ENCODE measurements around the gene PDE6D. TPM values are rescaled to one million over a fixed set of nuclear protein-coding genes. Genes with fewer than 3 reads are reported as not detected.
"Not testable (repeated sequence)": the region's sequence is repeated elsewhere in the genome, so short reads cannot be mapped to it uniquely, and the experiment has no call there.

Gene PDE6D
- total RNA-seq, 4 donors from 2014 or later, result 11.7 to 22.6 (median 17.6) TPM

DNA sequence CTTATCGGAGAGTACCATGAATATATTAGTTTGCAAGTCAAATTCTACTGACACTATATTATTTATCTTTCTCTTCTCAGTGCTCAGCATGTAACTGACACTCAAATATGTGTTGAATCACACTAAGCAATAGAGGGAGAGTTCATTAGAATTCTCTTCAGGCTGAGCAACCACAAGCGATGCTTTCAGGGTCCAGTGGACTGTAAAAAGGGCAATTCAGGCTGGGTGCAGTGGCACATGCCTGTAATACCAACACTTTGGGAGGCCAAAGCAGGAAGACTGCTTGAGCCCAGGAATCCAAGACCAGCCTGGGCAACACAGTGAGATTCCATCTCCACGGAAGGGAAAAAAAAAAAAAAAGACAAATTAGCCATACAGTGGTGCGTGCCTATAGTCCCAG, 16.3 kb downstream of the PDE6D start:
- DNase-seq (no peak), ATAC-seq (no peak)
- Histone ChIP-seq H3K9me3 (no peaks in the 10 kb centered on the region), H3K4me3 (no peak overlapping the region), H3K36me3 (no peaks in the 10 kb centered on the region), H3K4me1 (peaks cover 0 to 8% of the 10 kb centered on the region in 2 donors), H3K27me3 (no peaks in the 10 kb centered on the region), H3K27ac (no peak overlapping the region)
- no peak for TF ChIP-seq POLR2A (IDR thresholded peaks at IDR 0.05)
- in situ Hi-C loops (cut with MboI; ENCODE audit: low sequenced_read_pairs in 4 of 4), result no loop called here
- intact Hi-C loops (cut with DNase I; ENCODE audit: low total_unique reads), result no loop called here

GRCh38 chr2:231764124-231764523, 17.0 kb downstream of the PDE6D start:
- in situ Hi-C loops (cut with MboI; ENCODE audit: low sequenced_read_pairs in 4 of 4), result no loop called here

GRCh38 chr2:231761735-231762134, 19.3 kb downstream of the PDE6D start:
- intact Hi-C loops (cut with DNase I; ENCODE audit: low total_unique reads), result no loop called here
- DNase-seq (no peak), ATAC-seq (no peak)
- Histone ChIP-seq H3K4me3 (no peak overlapping the region), H3K4me1 (peaks cover 0 to 8% of the 10 kb centered on the region in 2 donors), H3K9me3 (no peaks in the 10 kb centered on the region), H3K36me3 (no peaks in the 10 kb centered on the region), H3K27me3 (no peaks in the 10 kb centered on the region), H3K27ac (no peak overlapping the region)
- in situ Hi-C loops (cut with MboI; ENCODE audit: low sequenced_read_pairs in 4 of 4), result no loop called here
- TF ChIP-seq POLR2A (IDR thresholded peaks at IDR 0.05), result no peak
- TF ChIP-seq, protein P1, sequence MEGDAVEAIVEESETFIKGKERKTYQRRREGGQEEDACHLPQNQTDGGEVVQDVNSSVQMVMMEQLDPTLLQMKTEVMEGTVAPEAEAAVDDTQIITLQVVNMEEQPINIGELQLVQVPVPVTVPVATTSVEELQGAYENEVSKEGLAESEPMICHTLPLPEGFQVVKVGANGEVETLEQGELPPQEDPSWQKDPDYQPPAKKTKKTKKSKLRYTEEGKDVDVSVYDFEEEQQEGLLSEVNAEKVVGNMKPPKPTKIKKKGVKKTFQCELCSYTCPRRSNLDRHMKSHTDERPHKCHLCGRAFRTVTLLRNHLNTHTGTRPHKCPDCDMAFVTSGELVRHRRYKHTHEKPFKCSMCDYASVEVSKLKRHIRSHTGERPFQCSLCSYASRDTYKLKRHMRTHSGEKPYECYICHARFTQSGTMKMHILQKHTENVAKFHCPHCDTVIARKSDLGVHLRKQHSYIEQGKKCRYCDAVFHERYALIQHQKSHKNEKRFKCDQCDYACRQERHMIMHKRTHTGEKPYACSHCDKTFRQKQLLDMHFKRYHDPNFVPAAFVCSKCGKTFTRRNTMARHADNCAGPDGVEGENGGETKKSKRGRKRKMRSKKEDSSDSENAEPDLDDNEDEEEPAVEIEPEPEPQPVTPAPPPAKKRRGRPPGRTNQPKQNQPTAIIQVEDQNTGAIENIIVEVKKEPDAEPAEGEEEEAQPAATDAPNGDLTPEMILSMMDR (IDR thresholded peaks at IDR 0.05 in 4 of 5, conservative IDR thresholded peaks at IDR 0.05 in 1 of 5), result no peak

More at GRCh38 chr2:231764124-231764523, 17.0 kb downstream of the PDE6D start:
- intact Hi-C loops (cut with DNase I; ENCODE audit: low total_unique reads), result no loop called here
- no peak for ATAC-seq
- TF ChIP-seq, protein P1 (IDR thresholded peaks at IDR 0.05 in 4 of 5, conservative IDR thresholded peaks at IDR 0.05 in 1 of 5), result no peak
- no peak for TF ChIP-seq POLR2A (IDR thresholded peaks at IDR 0.05)
- Histone ChIP-seq H3K9me3 (no peaks in the 10 kb centered on the region), H3K4me1 (peaks cover 0 to 8% of the 10 kb centered on the region in 2 donors), H3K27me3 (no peaks in the 10 kb centered on the region), H3K27ac (no peak overlapping the region), H3K36me3 (no peaks in the 10 kb centered on the region), H3K4me3 (no peak overlapping the region)
- no peak for DNase-seq

DNA sequence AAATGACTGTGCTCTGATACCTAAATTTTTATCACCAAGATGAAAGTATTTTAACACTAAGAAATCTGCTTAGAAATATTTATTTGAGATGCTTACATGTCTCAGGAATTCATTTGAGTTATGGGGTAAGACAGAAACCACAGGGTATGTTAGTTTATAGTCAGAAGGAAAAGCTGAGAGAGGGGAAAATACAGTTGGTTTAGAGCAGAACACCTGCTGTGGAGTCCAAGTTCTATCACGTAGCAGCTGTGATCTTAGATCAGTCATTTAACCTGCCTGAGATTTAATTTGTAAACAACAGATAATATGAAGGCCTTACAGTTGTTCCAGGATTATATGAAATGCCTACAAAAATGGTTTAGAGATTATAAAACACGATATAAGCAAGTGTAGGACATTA, 29.0 kb downstream of the PDE6D start:
- H3K9me3 ChIP-seq, result no peaks in the 10 kb centered on the region
- intact Hi-C loops (cut with DNase I; ENCODE audit: low total_unique reads), result no loop called here
- no peaks in the 10 kb centered on the region for H3K27me3 ChIP-seq
- H3K4me1 ChIP-seq, result no peaks in the 10 kb centered on the region
- no peak for ATAC-seq
- TF ChIP-seq, protein P1 (IDR thresholded peaks at IDR 0.05 in 4 of 5, conservative IDR thresholded peaks at IDR 0.05 in 1 of 5), result no peak
- no peak for TF ChIP-seq POLR2A (IDR thresholded peaks at IDR 0.05)
- H3K36me3 ChIP-seq, result no peaks in the 10 kb centered on the region
- in situ Hi-C loops (cut with MboI; ENCODE audit: low sequenced_read_pairs in 4 of 4), result no loop called here
- no peak overlapping the region for H3K4me3 ChIP-seq
- DNase-seq, result no peak
- no peak overlapping the region for H3K27ac ChIP-seq

DNA sequence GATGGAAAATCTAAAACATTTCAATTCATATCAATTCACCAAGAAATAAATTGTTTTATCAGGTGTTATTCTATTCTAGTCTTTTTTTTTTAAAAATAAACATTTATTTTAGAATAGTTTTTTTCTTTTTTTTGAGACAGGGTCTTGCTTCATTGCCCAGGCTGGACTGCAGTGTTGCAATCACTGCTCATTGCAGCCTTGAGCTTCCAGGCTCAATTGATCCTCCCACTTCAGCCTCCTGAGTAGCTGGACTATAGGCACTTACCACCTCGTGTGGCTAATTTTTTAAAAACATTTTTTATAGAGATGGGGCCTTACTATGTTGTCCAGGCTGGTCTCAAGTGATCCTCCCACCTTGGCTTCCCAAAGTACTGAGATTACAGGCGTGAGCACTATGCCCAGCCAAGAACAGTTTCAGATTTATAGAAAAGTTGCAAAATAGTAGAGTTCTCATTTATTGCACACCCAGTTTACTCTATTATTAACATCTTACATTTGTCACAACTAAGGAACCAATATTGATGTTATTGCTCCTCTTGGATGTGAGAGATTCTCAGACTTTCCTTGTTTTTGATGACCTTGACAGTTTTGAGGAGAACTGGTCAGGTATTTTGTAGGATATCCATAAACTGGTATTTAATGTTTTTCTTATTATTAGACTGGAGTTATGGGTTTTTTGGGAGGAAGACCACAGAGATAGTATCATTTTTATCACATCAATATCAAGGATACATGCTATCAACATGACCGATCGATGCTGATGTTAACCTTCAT, 29.9 kb downstream of the PDE6D start:
- ATAC-seq (no peak), DNase-seq (no peak)
- TF ChIP-seq POLR2A (IDR thresholded peaks at IDR 0.05), result no peak
- TF ChIP-seq, protein P1 (IDR thresholded peaks at IDR 0.05 in 4 of 5, conservative IDR thresholded peaks at IDR 0.05 in 1 of 5), result no peak
- in situ Hi-C loops (cut with MboI; ENCODE audit: low sequenced_read_pairs in 4 of 4) (no loop called here), intact Hi-C loops (cut with DNase I; ENCODE audit: low total_unique reads) (no loop called here)
- Histone ChIP-seq H3K4me1 (no peaks in the 10 kb centered on the region), H3K9me3 (no peaks in the 10 kb centered on the region), H3K36me3 (no peaks in the 10 kb centered on the region), H3K27me3 (no peaks in the 10 kb centered on the region), H3K4me3 (no peak overlapping the region), H3K27ac (no peak overlapping the region)

DNA sequence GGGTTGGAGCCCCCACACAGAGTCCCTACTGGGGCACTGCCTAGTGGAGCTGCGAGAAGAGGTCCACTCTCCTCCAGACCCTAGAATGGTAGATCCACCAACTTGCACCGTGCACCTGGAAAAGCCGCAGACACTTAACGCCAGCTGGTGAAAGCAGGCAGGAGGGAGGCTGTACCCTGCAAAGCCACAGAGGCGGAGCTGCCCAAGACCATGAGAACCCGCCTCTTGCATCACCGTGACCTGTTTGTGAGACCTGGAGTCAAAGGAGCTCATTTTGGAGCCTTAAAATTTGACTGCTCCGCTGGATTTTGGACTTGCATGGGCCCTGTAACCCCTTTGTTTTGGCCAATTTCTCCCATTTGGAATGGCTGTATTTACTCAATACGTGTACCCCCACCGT, 32.1 kb downstream of the PDE6D start:
- intact Hi-C loops (cut with DNase I; ENCODE audit: low total_unique reads); ATAC-seq; H3K4me3 ChIP-seq; in situ Hi-C loops (cut with MboI; ENCODE audit: low sequenced_read_pairs in 4 of 4); DNase-seq; H3K27me3 ChIP-seq; H3K4me1 ChIP-seq; H3K27ac ChIP-seq; H3K9me3 ChIP-seq; H3K36me3 ChIP-seq: not testable (repeated sequence)

DNA sequence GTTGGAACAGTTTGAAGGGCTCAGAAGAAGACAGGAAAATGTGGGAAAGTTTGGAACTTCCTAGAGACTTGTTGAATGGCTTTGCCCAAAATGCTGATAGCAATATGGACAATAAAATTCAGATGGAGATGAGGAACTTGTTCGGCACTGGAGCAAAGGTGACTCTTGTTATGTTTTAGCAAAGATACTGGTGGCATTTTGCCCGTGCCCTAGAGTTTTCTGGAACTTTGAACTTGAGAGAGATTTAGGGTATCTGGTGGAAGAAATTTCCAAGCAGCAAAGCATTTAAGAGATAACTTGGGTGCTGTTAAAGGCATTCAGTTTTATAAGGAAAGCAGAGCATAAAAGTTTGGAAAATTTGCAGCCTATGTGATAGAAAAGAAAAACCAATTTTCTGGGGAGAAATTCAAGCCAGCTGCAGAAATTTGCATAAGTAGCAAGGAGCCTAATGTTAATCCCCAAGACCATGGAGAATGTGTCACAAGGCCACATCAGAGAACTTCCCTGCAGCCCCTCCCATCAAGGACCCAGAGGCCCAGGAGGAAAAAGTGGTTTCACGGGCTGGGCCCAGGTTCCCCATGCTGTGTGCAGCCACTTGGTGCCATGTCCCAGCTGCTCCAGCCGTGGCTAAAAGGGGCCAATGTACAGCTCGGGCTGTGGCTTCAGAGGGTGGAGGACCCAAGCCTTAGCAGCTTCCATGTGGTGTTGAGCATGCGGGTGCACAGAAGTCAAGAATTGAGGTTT, 32.8 kb downstream of the PDE6D start:
- H3K27me3 ChIP-seq; DNase-seq; H3K36me3 ChIP-seq; intact Hi-C loops (cut with DNase I; ENCODE audit: low total_unique reads); H3K9me3 ChIP-seq; H3K4me1 ChIP-seq; H3K27ac ChIP-seq; H3K4me3 ChIP-seq; in situ Hi-C loops (cut with MboI; ENCODE audit: low sequenced_read_pairs in 4 of 4); ATAC-seq: not testable (repeated sequence)

Data from gastrocnemius medialis (tissue), 4 donors.